OCI-LY7 (cell line): ENCODE data around the gene ENAH. TPM values are rescaled to one million over a fixed set of nuclear protein-coding genes. Genes with fewer than 3 reads are reported as not detected.

Source experiments
- BruUV-seq: library from RNA; stranded (reverse); fragments of 400-500 nt; replicated peaks from 2 replicates; lab custom pipeline; 2021; lab: Mats Ljungman, UMichigan
- CTCF ChIA-PET: fragments of 300-600 bp; sonication (Branson Sonifier 250); formaldehyde crosslinking; loops from one replicate; lab custom pipeline; 2022; ENCODE audit warnings: antibody characterized with exemption; ENCODE audit not compliant: unreplicated experiment; lab: Charles Lee
- POLR2A ChIA-PET: fragments of 300-600 bp; sonication (Branson Sonifier 250); formaldehyde crosslinking; loops from one replicate; lab custom pipeline; 2022; ENCODE audit warnings: antibody characterized with exemption; lab: Charles Lee
- DNase-seq: peaks from one replicate; pipeline ENCODE4 v3.0.0-alpha.2; 2015; ENCODE audit warnings: low spot score
- H2AFZ ChIP-seq: fragments of 200-600 bp; sonication (generic), shearing (Covaris generic); 2 replicates; pipeline ENCODE4 v1.6.1; 2014; ENCODE audit warnings: mild to moderate bottlenecking, antibody characterized with exemption, low read length, moderate library complexity
- H3K27ac ChIP-seq: fragments of 200-600 bp; sonication (generic); 2 replicates; pipeline ENCODE4 v1.5.1; 2014; ENCODE audit warnings: mixed run types, low read depth, mild to moderate bottlenecking, moderate library complexity, low read length, inconsistent platforms; ENCODE audit not compliant: poor library complexity, severe bottlenecking
- H3K36me3 ChIP-seq: fragments of 200-600 bp; sonication (generic); 2 replicates; pipeline ENCODE4 v1.6.1; 2014; ENCODE audit warnings: mild to moderate bottlenecking, antibody characterized with exemption, low read length, moderate library complexity, mixed read lengths; ENCODE audit not compliant: insufficient read depth
- H3K4me1 ChIP-seq: fragments of 200-600 bp; sonication (generic); 2 replicates; pipeline ENCODE4 v1.5.1; 2014; ENCODE audit warnings: mild to moderate bottlenecking, low read length; ENCODE audit not compliant: insufficient read depth, poor library complexity, severe bottlenecking
- H3K4me2 ChIP-seq: fragments of 200-600 bp; sonication (generic); 2 replicates; pipeline ENCODE4 v1.6.1; 2014; ENCODE audit warnings: mild to moderate bottlenecking, low read length
- H3K4me3 ChIP-seq: fragments of 200-600 bp; sonication (generic); 2 replicates; pipeline ENCODE4 v1.5.1; 2014; ENCODE audit warnings: mild to moderate bottlenecking, low read depth, low read length; ENCODE audit not compliant: poor library complexity, severe bottlenecking
- H3K79me2 ChIP-seq: fragments of 200-600 bp; sonication (generic); 2 replicates; pipeline ENCODE4 v1.6.1; 2016; ENCODE audit warnings: low read depth, mild to moderate bottlenecking, low read length, moderate library complexity, mixed read lengths; ENCODE audit not compliant: insufficient read depth
- H3K9me2 ChIP-seq: fragments of 200-600 bp; sonication (generic); 2 replicates; pipeline ENCODE4 v1.6.1; 2016; ENCODE audit warnings: mild to moderate bottlenecking, low read length, mixed read lengths; ENCODE audit not compliant: insufficient read depth
- H3K9me3 ChIP-seq: fragments of 200-600 bp; sonication (generic); 2 replicates; pipeline ENCODE4 v1.6.1; 2014; ENCODE audit warnings: mild to moderate bottlenecking, mixed run types, low read length, mixed read lengths
- H4K20me1 ChIP-seq: fragments of 200-600 bp; sonication (generic); 2 replicates; pipeline ENCODE4 v1.6.1; 2014; ENCODE audit warnings: mild to moderate bottlenecking, antibody characterized with exemption, low read length, moderate library complexity, mixed read lengths; ENCODE audit not compliant: insufficient read depth
- EZH2phosphoT487 ChIP-seq: fragments of 200-600 bp; sonication (generic); IDR thresholded peaks from 2 replicates; pipeline ENCODE4 v1.6.1; 2018; ENCODE audit warnings: low read depth, borderline replicate concordance, mild to moderate bottlenecking, mixed run types, antibody characterized with exemption, low read length, moderate library complexity, mixed read lengths
- intact Hi-C: fragments of 100-400 bp; cut with micrococcal nuclease; formaldehyde crosslinking; loops from one replicate; pipeline ENCODE4 v1.10.0; 2022; ENCODE audit not compliant: unreplicated experiment
- total RNA-seq, 2 experiments: library from RNA; depleted of rRNA in 1 of 2; stranded (reverse); fragments of >200 nt in 1 of 2; shearing (Covaris generic) in 1 of 2; gene quantifications; 2 replicates each; pipeline ENCODE4 v1.2.3, GENCODE V29; 2014 to 2022
- TF ChIP-seq, protein P1 (sequence below): fragments of 200-600 bp; sonication (generic); conservative IDR thresholded peaks from 2 replicates; pipeline ENCODE4 v1.5.1; 2014; ENCODE audit warnings: mild to moderate bottlenecking, antibody characterized with exemption, low read length, moderate library complexity, mixed read lengths

ENAH gene
- total RNA-seq, 2 experiments from 2014 or later = 4.6 to 18.1 TPM

DNA sequence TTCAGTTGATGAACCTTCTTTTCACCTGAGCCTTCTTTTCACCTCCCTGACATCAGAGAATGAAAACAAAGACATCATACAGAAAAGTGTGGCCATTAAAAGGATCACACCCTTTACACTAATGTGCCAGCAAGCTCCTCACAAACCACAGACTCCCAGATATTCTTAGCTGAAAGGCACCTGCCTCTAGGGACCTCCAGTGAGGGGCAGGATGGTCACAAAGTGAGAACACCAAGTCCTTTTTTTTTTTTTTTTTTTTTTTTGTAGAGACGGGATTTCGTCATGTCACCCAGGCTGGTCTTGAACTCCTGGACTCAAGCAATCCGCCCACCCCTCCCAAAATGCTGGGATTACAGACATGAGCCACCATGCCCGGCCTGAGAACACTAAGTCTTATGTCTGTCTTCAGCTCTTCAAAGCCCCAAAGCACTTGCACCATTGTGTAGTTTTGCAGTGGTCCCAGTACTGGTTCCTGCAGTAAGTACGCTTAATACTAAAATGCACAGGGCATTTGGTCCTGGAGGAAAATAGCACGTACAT is 166.9 kb downstream of the ENAH start:
- H2AFZ ChIP-seq = no peak overlapping the region
- ChIA-PET CTCF (interaction anchor here (0.8 kb wide), 1 partner anchor 12 kb away, joined by 3 read pairs; no protein-coding TSS in a partner anchor), POLR2A (interaction anchor here (0.6 to 3.1 kb wide), 7 partner anchors 8 to 663 kb away, joined by 4 to 19 read pairs (median 4); no protein-coding TSS in a partner anchor)
- no peaks in the 10 kb centered on the region for H4K20me1 ChIP-seq
- DNase-seq = no peak
- no peak for TF ChIP-seq EZH2phosphoT487
- TF ChIP-seq, protein P1, sequence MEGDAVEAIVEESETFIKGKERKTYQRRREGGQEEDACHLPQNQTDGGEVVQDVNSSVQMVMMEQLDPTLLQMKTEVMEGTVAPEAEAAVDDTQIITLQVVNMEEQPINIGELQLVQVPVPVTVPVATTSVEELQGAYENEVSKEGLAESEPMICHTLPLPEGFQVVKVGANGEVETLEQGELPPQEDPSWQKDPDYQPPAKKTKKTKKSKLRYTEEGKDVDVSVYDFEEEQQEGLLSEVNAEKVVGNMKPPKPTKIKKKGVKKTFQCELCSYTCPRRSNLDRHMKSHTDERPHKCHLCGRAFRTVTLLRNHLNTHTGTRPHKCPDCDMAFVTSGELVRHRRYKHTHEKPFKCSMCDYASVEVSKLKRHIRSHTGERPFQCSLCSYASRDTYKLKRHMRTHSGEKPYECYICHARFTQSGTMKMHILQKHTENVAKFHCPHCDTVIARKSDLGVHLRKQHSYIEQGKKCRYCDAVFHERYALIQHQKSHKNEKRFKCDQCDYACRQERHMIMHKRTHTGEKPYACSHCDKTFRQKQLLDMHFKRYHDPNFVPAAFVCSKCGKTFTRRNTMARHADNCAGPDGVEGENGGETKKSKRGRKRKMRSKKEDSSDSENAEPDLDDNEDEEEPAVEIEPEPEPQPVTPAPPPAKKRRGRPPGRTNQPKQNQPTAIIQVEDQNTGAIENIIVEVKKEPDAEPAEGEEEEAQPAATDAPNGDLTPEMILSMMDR = no peak
- BruUV-seq = no TSS peak
- intact Hi-C loops = no loop called here
- H3K4me2 ChIP-seq = no peak overlapping the region
- H3K9me3 ChIP-seq = no peaks in the 10 kb centered on the region
- no peaks in the 10 kb centered on the region for H3K79me2 ChIP-seq
- no peak overlapping the region for H3K27ac ChIP-seq
- H3K4me1 ChIP-seq = peaks cover 36% of the 10 kb centered on the region
- no peak overlapping the region for H3K4me3 ChIP-seq
- no peaks in the 10 kb centered on the region for H3K36me3 ChIP-seq
- H3K9me2 ChIP-seq = no peaks in the 10 kb centered on the region

DNA sequence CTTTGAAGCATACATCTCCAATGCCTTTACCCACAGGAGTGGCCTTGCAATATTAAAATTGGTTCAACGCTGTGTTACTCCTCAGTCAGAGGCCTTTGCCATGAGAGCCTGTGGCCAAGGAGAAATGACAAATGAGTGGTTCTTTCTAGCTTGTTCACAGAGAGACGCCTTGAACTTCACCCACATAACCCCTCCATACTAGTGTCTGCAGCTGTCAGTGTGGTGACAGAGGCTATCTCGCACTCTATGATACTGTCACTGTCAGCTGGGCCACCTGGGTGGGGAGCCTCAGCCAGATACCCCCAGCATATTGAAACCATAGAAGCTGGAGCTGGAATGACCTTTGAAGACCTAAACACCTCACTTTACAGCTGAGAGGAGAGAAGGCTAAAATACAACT is 167.7 kb downstream of the ENAH start:
- no peaks in the 10 kb centered on the region for H3K9me2 ChIP-seq
- no peaks in the 10 kb centered on the region for H3K9me3 ChIP-seq
- no peak overlapping the region for H3K27ac ChIP-seq
- DNase-seq = no peak
- H3K4me3 ChIP-seq = no peak overlapping the region
- intact Hi-C loops = no loop called here
- CTCF ChIA-PET = interaction anchor here (0.8 kb wide), 1 partner anchor 12 kb away, joined by 3 read pairs; no protein-coding TSS in a partner anchor
- H3K79me2 ChIP-seq = no peaks in the 10 kb centered on the region
- no peaks in the 10 kb centered on the region for H3K36me3 ChIP-seq
- no peak for TF ChIP-seq EZH2phosphoT487
- TF ChIP-seq, protein P1 = no peak
- H3K4me1 ChIP-seq = peaks cover 45% of the 10 kb centered on the region
- BruUV-seq = no TSS peak
- H3K4me2 ChIP-seq = no peak overlapping the region
- H2AFZ ChIP-seq = no peak overlapping the region
- POLR2A ChIA-PET = interaction anchor here (0.9 to 3.1 kb wide), 8 partner anchors 8 to 419 kb away, joined by 3 to 19 read pairs (median 4); no protein-coding TSS in a partner anchor
- H4K20me1 ChIP-seq = no peaks in the 10 kb centered on the region

DNA sequence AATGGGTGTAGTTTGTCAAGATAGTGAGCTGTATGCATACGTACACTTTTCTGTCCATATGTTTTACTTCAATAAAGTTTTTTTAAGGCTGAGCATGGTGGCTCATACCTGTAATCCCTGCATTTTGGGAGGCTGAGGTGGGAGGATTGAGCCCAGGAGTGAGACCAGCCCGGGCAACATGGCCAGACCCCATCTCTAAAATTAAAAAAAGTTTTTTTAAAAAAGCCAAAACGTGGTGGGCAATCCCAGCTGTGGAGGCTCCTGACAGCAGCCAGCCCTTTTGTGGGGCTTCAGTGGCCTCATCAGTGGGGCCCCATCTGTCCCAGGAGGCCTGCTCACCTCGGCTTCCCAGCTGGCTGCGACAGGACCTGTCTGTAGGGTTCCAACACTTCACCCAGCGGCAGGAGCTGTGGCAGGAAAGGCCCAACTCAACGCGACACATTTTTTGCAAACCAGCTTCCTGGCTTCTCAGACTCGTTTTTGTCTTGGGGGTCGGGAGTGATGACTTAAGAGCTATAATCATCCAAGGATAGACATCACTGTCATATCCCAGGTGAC is 168.2 kb downstream of the ENAH start:
- H3K27ac ChIP-seq = no peak overlapping the region
- no peaks in the 10 kb centered on the region for H3K36me3 ChIP-seq
- H3K9me3 ChIP-seq = no peaks in the 10 kb centered on the region
- peaks cover 50% of the 10 kb centered on the region for H3K4me1 ChIP-seq
- TF ChIP-seq, protein P1 = no peak
- no peak for TF ChIP-seq EZH2phosphoT487
- no peak overlapping the region for H3K4me3 ChIP-seq
- BruUV-seq = no TSS peak
- DNase-seq = no peak
- no peaks in the 10 kb centered on the region for H3K79me2 ChIP-seq
- H3K4me2 ChIP-seq = no peak overlapping the region
- intact Hi-C loops = no loop called here
- CTCF ChIA-PET = interaction anchor here (0.8 kb wide), 1 partner anchor 13 kb away, joined by 3 read pairs; no protein-coding TSS in a partner anchor
- no peak overlapping the region for H2AFZ ChIP-seq
- POLR2A ChIA-PET = interaction anchor here (0.6 to 3.1 kb wide), 9 partner anchors 9 to 420 kb away, joined by 3 to 19 read pairs (median 4); no protein-coding TSS in a partner anchor
- no peaks in the 10 kb centered on the region for H3K9me2 ChIP-seq
- H4K20me1 ChIP-seq = no peaks in the 10 kb centered on the region
